ENCODE results near the gene P2RX3.
"Not testable (repeated sequence)": the region's sequence is repeated elsewhere in the genome, so short reads cannot be mapped to it uniquely, and the experiment has no call there.

Gene P2RX3

DNA sequence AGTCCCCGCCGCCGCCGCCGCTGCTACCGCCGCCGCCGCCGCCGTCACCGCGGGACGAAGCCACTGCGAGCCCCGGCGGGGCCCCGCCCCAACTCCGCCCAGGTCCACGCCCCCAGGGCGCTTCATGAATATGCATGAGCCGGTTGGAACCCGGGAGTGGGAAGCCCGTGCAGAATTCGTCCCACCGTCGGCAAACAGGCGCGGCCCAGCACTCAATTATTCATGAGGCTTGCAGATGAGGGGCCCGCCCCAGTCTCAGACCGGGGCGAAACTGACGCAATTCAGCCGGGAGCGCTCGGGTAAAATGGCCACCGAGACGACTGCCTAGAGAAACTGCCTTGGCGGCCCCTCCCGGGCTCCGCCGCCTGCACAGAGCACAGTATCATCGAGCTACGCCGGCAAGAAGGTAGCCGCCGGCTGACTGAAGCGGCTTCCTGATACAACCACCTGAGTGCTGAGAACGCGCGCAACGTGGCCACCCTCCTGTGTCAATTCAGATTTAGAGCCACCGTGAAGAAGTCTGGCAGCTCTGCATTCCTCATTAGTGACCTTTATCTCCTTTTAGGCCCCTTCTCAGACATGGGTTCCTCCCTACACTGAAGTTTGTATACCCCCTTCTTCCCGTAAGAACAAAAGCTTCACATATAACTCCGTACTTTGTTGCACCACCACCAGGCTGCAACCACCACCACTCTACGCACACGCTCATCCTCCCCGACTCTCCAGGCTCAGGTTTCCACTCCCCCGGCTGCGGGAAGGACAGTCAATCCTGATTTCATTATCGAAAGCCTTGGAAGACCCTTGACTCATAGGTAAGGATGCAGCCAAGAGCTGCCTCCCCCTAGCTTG lies 13.0 kb upstream of the P2RX3 start, which contains the start of gene TNKS1BP1:
TSS of gene TNKS1BP1 (minus strand) at position 67 of the 849 bp plus-strand sequence. CDS start 3,067 bp downstream, outside the sequence.
- H3K4me3 ChIP-seq (ENCODE audit: low read length): peak within 1 kb of the TSS; percentile 54; the same call in 1 of the 2 replicates
- no peak for TF ChIP-seq ZNF274 (IDR thresholded peaks at IDR 0.05; ENCODE audit: low read depth, low read length)

DNA sequence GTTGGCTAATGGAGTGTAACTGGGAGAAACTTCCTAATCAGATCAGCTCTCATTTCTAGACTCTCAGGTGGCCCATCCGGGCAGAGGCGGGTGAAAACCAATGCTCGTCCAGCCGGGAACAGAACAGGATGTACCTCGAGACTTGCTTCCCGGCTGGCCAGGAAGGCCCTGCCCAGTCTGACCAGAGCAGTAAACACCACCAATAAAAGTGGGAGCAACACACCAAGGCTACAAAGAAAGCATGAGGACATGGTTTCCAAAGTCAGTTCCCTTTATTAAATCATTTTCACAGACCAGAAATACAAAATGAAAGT lies 12.5 kb upstream of the P2RX3 start:
- peak overlapping the region; percentile 43; the same call in 1 of the 2 replicates for H3K4me3 ChIP-seq (ENCODE audit: low read length)
- TF ChIP-seq ZNF274 (IDR thresholded peaks at IDR 0.05; ENCODE audit: low read depth, low read length): no peak

GRCh38 chr11:57327721-57328120 lies 10.4 kb upstream of the P2RX3 start:
- no peak for TF ChIP-seq ZNF274 (IDR thresholded peaks at IDR 0.05; ENCODE audit: low read depth, low read length)

GRCh38 chr11:57330029-57330428 lies 8.1 kb upstream of the P2RX3 start:
- no peak overlapping the region for H3K4me3 ChIP-seq (ENCODE audit: low read length)
- TF ChIP-seq ZNF274 (IDR thresholded peaks at IDR 0.05; ENCODE audit: low read depth, low read length): no peak

More at GRCh38 chr11:57327721-57328120, 10.4 kb upstream of the P2RX3 start:
- H3K4me3 ChIP-seq (ENCODE audit: low read length): no peak overlapping the region

DNA sequence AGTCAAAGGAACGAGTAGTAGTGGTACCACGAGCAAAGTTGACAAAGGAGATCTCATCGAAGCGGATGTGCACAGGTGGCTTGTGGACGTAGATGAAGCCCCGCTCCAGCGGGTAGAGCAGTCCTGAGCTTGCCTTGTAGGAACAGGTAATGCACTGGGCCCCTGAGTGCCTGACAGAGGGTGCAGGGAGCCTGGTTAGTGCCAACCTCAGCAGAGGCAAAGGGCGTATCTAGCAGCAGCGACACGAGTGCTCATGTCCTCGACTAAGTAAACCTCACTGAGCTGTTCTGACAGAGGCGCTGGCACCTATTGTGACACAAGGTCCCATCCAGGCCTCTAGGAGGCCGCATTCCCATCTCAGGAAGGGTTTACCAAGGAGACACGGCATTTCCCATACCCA lies 6.4 kb upstream of the P2RX3 start:
- H3K4me3 ChIP-seq (ENCODE audit: low read length): no peak overlapping the region
- no peak for TF ChIP-seq ZNF274 (IDR thresholded peaks at IDR 0.05; ENCODE audit: low read depth, low read length)

DNA sequence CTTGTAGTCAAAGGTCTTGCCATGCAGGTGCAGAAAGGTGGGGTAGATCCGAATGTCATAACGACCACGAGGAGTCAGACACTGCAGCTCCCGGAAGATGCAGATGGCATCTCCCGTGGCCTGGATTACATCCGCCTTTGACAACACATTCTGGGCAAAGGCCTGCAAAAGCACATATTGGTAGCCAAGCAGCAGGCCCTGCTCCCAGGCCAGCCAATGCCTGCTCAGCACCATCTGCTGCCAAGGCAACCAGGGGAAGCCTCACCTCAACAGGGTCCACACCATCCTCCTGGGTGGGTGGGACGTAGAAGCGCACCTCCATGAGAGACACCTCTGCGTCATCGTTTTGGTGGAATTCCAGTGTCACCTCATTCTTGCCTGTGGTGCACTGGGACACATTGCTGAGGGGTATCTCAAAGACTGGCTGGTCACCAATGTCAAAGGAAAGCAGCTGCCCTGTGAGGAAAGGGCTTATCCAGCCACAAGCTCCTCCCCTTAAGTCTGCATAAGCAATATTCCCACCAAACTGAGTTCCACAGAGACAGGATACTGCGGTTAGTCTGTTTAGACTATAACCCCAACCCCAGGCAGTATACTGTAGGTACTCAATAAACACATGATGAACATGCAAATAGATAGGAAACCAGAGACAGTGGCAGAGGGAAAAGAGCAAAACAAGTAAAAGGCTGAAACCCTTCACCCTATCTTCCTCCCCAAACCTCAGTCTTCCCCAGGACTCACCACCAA lies 5.3 kb upstream of the P2RX3 start:
- TF ChIP-seq ZNF274 (IDR thresholded peaks at IDR 0.05; ENCODE audit: low read depth, low read length): no peak
- H3K4me3 ChIP-seq (ENCODE audit: low read length): no peak overlapping the region

GRCh38 chr11:57335023-57335342 lies 3.2 kb upstream of the P2RX3 start:
- H3K4me3 ChIP-seq (ENCODE audit: low read length): peak overlapping the region; percentile 76
- TF ChIP-seq ZNF274 (IDR thresholded peaks at IDR 0.05; ENCODE audit: low read depth, low read length): no peak

DNA sequence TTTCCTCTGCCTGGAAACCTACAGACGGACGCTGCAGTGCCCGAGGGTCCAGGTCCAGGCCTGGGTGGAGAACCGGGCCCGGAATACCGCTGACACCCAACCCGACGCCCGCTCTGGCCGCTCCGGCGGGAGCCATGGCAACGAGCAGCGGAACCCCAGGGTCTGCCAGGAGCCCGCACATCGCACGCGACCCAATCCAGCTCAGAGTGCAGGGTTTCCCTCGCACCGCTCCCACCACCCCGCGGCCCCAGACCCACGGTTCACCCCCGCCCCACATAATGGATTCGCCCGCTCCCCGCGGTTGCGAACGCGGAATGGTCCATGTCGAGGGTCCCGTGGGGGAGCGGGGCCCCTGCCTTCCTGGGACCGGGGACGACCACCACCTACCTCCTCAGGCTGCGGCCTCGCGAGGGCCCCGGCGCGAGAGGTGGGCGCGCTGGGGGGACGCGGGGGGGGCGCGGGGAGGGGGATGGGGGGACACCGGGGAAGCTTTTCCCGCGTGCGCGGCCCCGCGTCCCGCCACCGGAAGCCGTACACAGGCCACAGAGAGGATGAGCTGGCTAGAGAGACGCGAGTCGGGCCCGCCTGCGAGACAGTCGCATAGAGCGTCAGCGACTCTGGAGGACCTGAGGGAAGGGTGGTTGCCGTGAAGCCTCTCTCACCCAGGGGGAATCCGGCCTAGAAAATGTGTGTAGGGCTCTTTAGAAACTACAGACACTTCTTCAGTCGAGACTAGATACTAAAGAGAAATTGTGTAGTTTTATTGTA lies 2.6 kb upstream of the P2RX3 start, which contains the start of gene SSRP1:
TSS of gene SSRP1 (minus strand) at position 550 of the 768 bp plus-strand sequence. CDS start 771 bp downstream, outside the sequence.
- no peak for TF ChIP-seq ZNF274 (IDR thresholded peaks at IDR 0.05; ENCODE audit: low read depth, low read length)
- H3K4me3 ChIP-seq (ENCODE audit: low read length): peak within 1 kb of the TSS; percentile 76

GRCh38 chr11:57336111-57336666 lies 2.0 kb upstream of the P2RX3 start:
- TF ChIP-seq ZNF274 (IDR thresholded peaks at IDR 0.05; ENCODE audit: low read depth, low read length): no peak
- peak overlapping the region; percentile 63 for H3K4me3 ChIP-seq (ENCODE audit: low read length)

GRCh38 chr11:57336856-57337255 lies 1.3 kb upstream of the P2RX3 start:
- not testable (repeated sequence) for H3K4me3 ChIP-seq (ENCODE audit: low read length)

- H3K4me3 ChIP-seq (ENCODE audit: low read length): no peak overlapping the region
- TF ChIP-seq ZNF274 (IDR thresholded peaks at IDR 0.05; ENCODE audit: low read depth, low read length): no peak
These were observed 1.2 kb downstream of the P2RX3 start for GRCh38 chr11:57339328-57339727.

DNA sequence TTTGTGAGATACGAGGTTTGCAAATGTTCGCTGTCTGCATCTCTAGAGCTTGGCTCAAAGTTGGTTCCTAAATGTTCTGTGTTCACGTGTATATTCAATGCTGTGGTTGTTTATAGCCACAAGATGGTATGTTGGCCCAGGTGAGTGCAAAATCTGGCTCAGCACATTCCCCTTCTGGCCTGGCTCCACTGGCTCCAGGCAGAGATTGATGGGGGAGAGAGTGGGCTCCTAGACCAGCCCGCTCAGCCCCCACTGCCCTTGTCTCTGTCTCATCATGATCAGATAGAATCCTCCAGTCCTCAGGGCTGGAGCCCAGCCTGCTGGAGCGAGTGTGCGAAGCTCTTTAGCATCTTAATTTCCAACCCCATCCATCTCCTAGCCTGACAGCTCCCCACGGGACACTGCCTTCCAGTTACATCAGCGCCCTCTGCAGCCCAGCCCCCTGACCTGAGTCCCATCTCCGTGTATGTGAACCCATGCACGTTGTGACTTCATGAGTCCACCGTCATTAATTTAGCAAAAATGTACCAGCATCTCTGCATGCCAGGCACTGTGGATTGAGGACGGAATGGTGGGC lies 2.0 kb downstream of the P2RX3 start:
- no peak overlapping the region for H3K4me3 ChIP-seq (ENCODE audit: low read length)
- no peak for TF ChIP-seq ZNF274 (IDR thresholded peaks at IDR 0.05; ENCODE audit: low read depth, low read length)

DNA sequence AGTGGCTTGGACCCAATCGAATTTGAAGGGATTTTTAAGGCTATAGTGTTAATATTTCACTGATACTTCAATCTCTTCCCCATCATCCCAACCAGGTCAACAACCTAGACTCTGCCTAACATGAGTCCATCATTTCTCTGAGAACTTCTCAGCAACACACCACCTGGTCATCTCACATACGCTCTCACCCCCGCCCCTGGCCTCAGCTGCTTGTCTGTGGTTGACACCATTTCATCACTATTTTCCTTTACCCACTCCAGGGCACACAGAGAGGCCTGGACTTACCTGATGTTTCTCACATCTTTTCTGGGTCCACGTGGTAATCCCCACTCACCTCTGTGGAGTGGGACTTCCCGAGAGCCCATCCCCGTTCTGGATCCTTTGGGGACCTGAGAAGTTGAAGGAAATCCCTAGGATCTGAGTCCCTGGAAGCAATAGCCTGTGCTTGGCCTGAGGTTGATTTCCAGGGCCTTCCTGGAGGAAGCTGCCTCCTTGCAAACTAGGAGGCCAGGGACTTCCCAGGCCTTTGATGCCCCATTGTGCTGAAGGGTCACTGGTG lies 3.2 kb downstream of the P2RX3 start:
- H3K4me3 ChIP-seq (ENCODE audit: low read length): no peak overlapping the region
- no peak for TF ChIP-seq ZNF274 (IDR thresholded peaks at IDR 0.05; ENCODE audit: low read depth, low read length)
